SKM-1 treated with dmso at 0.1 percent for 144 hours (cell line): ENCODE results near the gene UGGT2.
"Not testable (repeated sequence)": the region's sequence is repeated elsewhere in the genome, so short reads cannot be mapped to it uniquely, and the experiment has no call there.

Experiments
- DNase-seq: peaks from one replicate; lab custom pipeline; 2025; ENCODE audit not compliant: unreplicated experiment; lab: John Stamatoyannopoulos, UW

UGGT2 gene

GRCh38 chr13:95801825-95802224 is 251.4 kb downstream of the UGGT2 start:
- DNase-seq: no peak

GRCh38 chr13:95800436-95800835 is 252.8 kb downstream of the UGGT2 start:
- no peak for DNase-seq

GRCh38 chr13:95797016-95797415 is 256.2 kb downstream of the UGGT2 start:
- DNase-seq: no peak

GRCh38 chr13:95793781-95794180 is 259.4 kb downstream of the UGGT2 start:
- no peak for DNase-seq

GRCh38 chr13:95793018-95793555 is 260.1 kb downstream of the UGGT2 start:
- no peak for DNase-seq

GRCh38 chr13:95791084-95791722 is 262.0 kb downstream of the UGGT2 start:
- DNase-seq: no peak

- not testable (repeated sequence) for DNase-seq
Measured at GRCh38 chr13:95789315-95789714, 263.9 kb downstream of the UGGT2 start.

GRCh38 chr13:95788100-95788463 is 265.1 kb downstream of the UGGT2 start:
- DNase-seq: no peak

- no peak for DNase-seq
Measured at GRCh38 chr13:95787356-95788099, 265.7 kb downstream of the UGGT2 start.

- no peak for DNase-seq
Measured at GRCh38 chr13:95784900-95785290, 268.3 kb downstream of the UGGT2 start.

- DNase-seq: no peak
Measured at GRCh38 chr13:95784161-95784899, 268.9 kb downstream of the UGGT2 start.

GRCh38 chr13:95783747-95784146 is 269.5 kb downstream of the UGGT2 start:
- no peak for DNase-seq

GRCh38 chr13:95781940-95782339 is 271.3 kb downstream of the UGGT2 start:
- not testable (repeated sequence) for DNase-seq

- no peak for DNase-seq
Measured at GRCh38 chr13:95781016-95781415, 272.2 kb downstream of the UGGT2 start.

- no peak for DNase-seq
Measured at GRCh38 chr13:95779522-95779921, 273.7 kb downstream of the UGGT2 start.

GRCh38 chr13:95771905-95772304 is 281.3 kb downstream of the UGGT2 start:
- no peak for DNase-seq

- DNase-seq: no peak
Measured at GRCh38 chr13:95763601-95764000, 289.6 kb downstream of the UGGT2 start.

- not testable (repeated sequence) for DNase-seq
Measured at GRCh38 chr13:95762626-95763025, 290.6 kb downstream of the UGGT2 start.

- DNase-seq: no peak
Measured at GRCh38 chr13:95756072-95756471, 297.1 kb downstream of the UGGT2 start.

GRCh38 chr13:95754069-95754468 is 299.1 kb downstream of the UGGT2 start:
- no peak for DNase-seq

GRCh38 chr13:95752677-95753076 is 300.5 kb downstream of the UGGT2 start:
- DNase-seq: no peak
